ENCODE data around the gene SUPT6H. TPM values are rescaled to one million over a fixed set of nuclear protein-coding genes. Genes with fewer than 3 reads are reported as not detected.
A peak's percentile ranks its signal among the peaks of the same experiment; 100 is the strongest.

Gene SUPT6H
- total and polyA plus RNA-seq, 5 donors = 32.7 to 49.0 (median 45.9) TPM

GRCh38 chr17:28747801-28748750 is 86.1 kb downstream of the SUPT6H start:
- Histone ChIP-seq H3K4me3 (ENCODE audit: low read length) (no peak overlapping the region), H3K27me3 (ENCODE audit: control insufficient read depth, insufficient read depth) (no peaks in the 10 kb centered on the region), H3K27ac (ENCODE audit: low read length) (no peak overlapping the region), H3K4me1 (ENCODE audit: control insufficient read depth, insufficient read depth, low read length) (peaks cover 3% of the 10 kb centered on the region), H3K9me3 (ENCODE audit: control insufficient read depth, low read length) (no peaks in the 10 kb centered on the region)
- ATAC-seq = no peak
- peak in 1 of 3 donors; percentile 57 for DNase-seq
- WGBS = 91% methylated on average over 18 of the region's 18 CpGs
- intact Hi-C loops (cut with DNase I) = no loop called here

- intact Hi-C loops (cut with DNase I) = no loop called here
- ATAC-seq (no peak), DNase-seq (peak in 1 of 3 donors; percentile 54)
- no peaks in the 10 kb centered on the region for H3K27me3 ChIP-seq (ENCODE audit: control insufficient read depth, insufficient read depth)
- peaks cover 3% of the 10 kb centered on the region for H3K4me1 ChIP-seq (ENCODE audit: control insufficient read depth, insufficient read depth, low read length)
- H3K27ac ChIP-seq (ENCODE audit: low read length) = no peak overlapping the region
- no peak overlapping the region for H3K4me3 ChIP-seq (ENCODE audit: low read length)
- WGBS = 63% methylated on average over 18 of the region's 18 CpGs
- no peaks in the 10 kb centered on the region for H3K9me3 ChIP-seq (ENCODE audit: control insufficient read depth, low read length)
These were observed 87.0 kb downstream of the SUPT6H start for GRCh38 chr17:28748852-28749515.

GRCh38 chr17:28749516-28750177 is 87.6 kb downstream of the SUPT6H start:
- peaks cover 3% of the 10 kb centered on the region for H3K4me1 ChIP-seq (ENCODE audit: control insufficient read depth, insufficient read depth, low read length)
- H3K27me3 ChIP-seq (ENCODE audit: control insufficient read depth, insufficient read depth) = no peaks in the 10 kb centered on the region
- intact Hi-C loops (cut with DNase I) = loop anchor here in 2 of 4 donors (2.0 to 10.0 kb wide), 2 partner anchors 23 to 165 kb away; partner anchors contain the start of gene TLCD1 (in 1 of the 2)
- DNase-seq (peak in 1 of 3 donors; percentile 55), ATAC-seq (no peak)
- no peak overlapping the region for H3K27ac ChIP-seq (ENCODE audit: low read length)
- H3K4me3 ChIP-seq (ENCODE audit: low read length) = no peak overlapping the region
- H3K9me3 ChIP-seq (ENCODE audit: control insufficient read depth, low read length) = no peaks in the 10 kb centered on the region
- 57% methylated on average over 11 of the region's 11 CpGs for WGBS

- H3K4me3 ChIP-seq (ENCODE audit: low read length) = no peak overlapping the region
- no peak overlapping the region for H3K27ac ChIP-seq (ENCODE audit: low read length)
- intact Hi-C loops (cut with DNase I) = loop anchor here in 2 of 4 donors (2.0 to 10.0 kb wide), 2 partner anchors 24 to 164 kb away; partner anchors contain the start of gene TLCD1 (in 1 of the 2)
- no peaks in the 10 kb centered on the region for H3K27me3 ChIP-seq (ENCODE audit: control insufficient read depth, insufficient read depth)
- no peaks in the 10 kb centered on the region for H3K9me3 ChIP-seq (ENCODE audit: control insufficient read depth, low read length)
- WGBS = 34% methylated on average over 20 of the region's 20 CpGs
- ATAC-seq (peak; percentile 67 to 78), DNase-seq (peak; percentile 90 to 98 (median 96))
- H3K4me1 ChIP-seq (ENCODE audit: control insufficient read depth, insufficient read depth, low read length) = peaks cover 1% of the 10 kb centered on the region
These were observed 88.4 kb downstream of the SUPT6H start for GRCh38 chr17:28750178-28751047.

GRCh38 chr17:28751600-28752366 is 89.8 kb downstream of the SUPT6H start:
- DNase-seq = no peak
- ATAC-seq = no peak
- H3K4me1 ChIP-seq (ENCODE audit: control insufficient read depth, insufficient read depth, low read length) = peaks cover under 1% of the 10 kb centered on the region
- no peaks in the 10 kb centered on the region for H3K9me3 ChIP-seq (ENCODE audit: control insufficient read depth, low read length)
- intact Hi-C loops (cut with DNase I) = loop anchor here in 2 of 4 donors (2.0 to 10.0 kb wide), 2 partner anchors 25 to 163 kb away; partner anchors contain the start of gene TLCD1 (in 1 of the 2)
- WGBS = 96% methylated on average over 10 of the region's 10 CpGs
- H3K4me3 ChIP-seq (ENCODE audit: low read length) = no peak overlapping the region
- H3K27ac ChIP-seq (ENCODE audit: low read length) = no peak overlapping the region
- no peaks in the 10 kb centered on the region for H3K27me3 ChIP-seq (ENCODE audit: control insufficient read depth, insufficient read depth)

Other genes with a start within 250 kb of the SUPT6H start
- not detected for gene SLC13A2, start 188.6 kb upstream of the SUPT6H start, total RNA-seq
- gene SLC13A2, start 188.6 kb upstream of the SUPT6H start, polyA plus RNA-seq = not detected
- not detected for gene FOXN1, start 155.9 kb upstream of the SUPT6H start, total RNA-seq
- gene FOXN1, start 155.9 kb upstream of the SUPT6H start, polyA plus RNA-seq = not detected
- gene UNC119, start 109.6 kb upstream of the SUPT6H start, total RNA-seq = 10 to 100 TPM; 14.0 to 28.8 (median 21.0) TPM
- gene UNC119, start 109.6 kb upstream of the SUPT6H start, polyA plus RNA-seq = 22.8 TPM
- gene PIGS, start 90.7 kb upstream of the SUPT6H start, total RNA-seq = 10 to 100 TPM; 36.4 to 41.8 (median 40.7) TPM
- 16.6 TPM for gene PIGS, start 90.7 kb upstream of the SUPT6H start, polyA plus RNA-seq
- 100 to 1,000 TPM; 191 to 390 (median 276) TPM for gene ALDOC, start 85.3 kb upstream of the SUPT6H start, total RNA-seq
- gene ALDOC, start 85.3 kb upstream of the SUPT6H start, polyA plus RNA-seq = 283 TPM
- gene SPAG5, start 63.2 kb upstream of the SUPT6H start, total RNA-seq = 1 to 10 TPM in 3 of 4 donors, under 1 TPM in 1; 0.81 to 2.7 (median 2.1) TPM
- gene SPAG5, start 63.2 kb upstream of the SUPT6H start, polyA plus RNA-seq = 1.2 TPM
- 1 to 10 TPM; 2.9 to 4.7 (median 4.3) TPM for gene RSKR, start 48.0 kb upstream of the SUPT6H start, total RNA-seq
- 2.9 TPM for gene RSKR, start 48.0 kb upstream of the SUPT6H start, polyA plus RNA-seq
- gene BLTP2, start 17.0 kb upstream of the SUPT6H start, total RNA-seq = 10 to 100 TPM; 70.6 to 87.3 (median 81.7) TPM
- gene BLTP2, start 17.0 kb upstream of the SUPT6H start, polyA plus RNA-seq = 21.0 TPM
- gene SDF2, start 299 bp upstream of the SUPT6H start, total RNA-seq = 10 to 100 TPM; 29.9 to 36.6 (median 30.4) TPM
- 38.8 TPM for gene SDF2, start 299 bp upstream of the SUPT6H start, polyA plus RNA-seq
- gene PROCA1, start 49.7 kb downstream of the SUPT6H start, total RNA-seq = 1 to 10 TPM; 1.3 to 3.3 (median 2.5) TPM
- gene PROCA1, start 49.7 kb downstream of the SUPT6H start, polyA plus RNA-seq = 2.2 TPM
- gene RAB34, start 55.7 kb downstream of the SUPT6H start, total RNA-seq = 10 to 100 TPM; 56.9 to 62.2 (median 59.8) TPM
- 57.6 TPM for gene RAB34, start 55.7 kb downstream of the SUPT6H start, polyA plus RNA-seq
- 1,000 to 10,000 TPM in 1 of 4 donors, 100 to 1,000 TPM in 3; 939 to 1,151 (median 992) TPM for gene RPL23A, start 57.8 kb downstream of the SUPT6H start, total RNA-seq
- 817 TPM for gene RPL23A, start 57.8 kb downstream of the SUPT6H start, polyA plus RNA-seq
- 1 to 10 TPM; 1.7 to 3.8 (median 2.5) TPM for gene TLCD1, start 64.0 kb downstream of the SUPT6H start, total RNA-seq
- gene TLCD1, start 64.0 kb downstream of the SUPT6H start, polyA plus RNA-seq = 1.5 TPM
- 1 to 10 TPM; 1.0 to 1.6 (median 1.2) TPM for gene NEK8, start 66.6 kb downstream of the SUPT6H start, total RNA-seq
- 0.81 TPM for gene NEK8, start 66.6 kb downstream of the SUPT6H start, polyA plus RNA-seq
- gene TRAF4, start 81.8 kb downstream of the SUPT6H start, total RNA-seq = 1 to 10 TPM; 2.9 to 8.9 (median 4.8) TPM
- gene TRAF4, start 81.8 kb downstream of the SUPT6H start, polyA plus RNA-seq = 4.5 TPM
- gene FAM222B, start 180.6 kb downstream of the SUPT6H start, total RNA-seq = 10 to 100 TPM; 15.3 to 19.6 (median 18.6) TPM
- gene FAM222B, start 180.6 kb downstream of the SUPT6H start, polyA plus RNA-seq = 11.9 TPM
- 10 to 100 TPM; 25.9 to 30.1 (median 28.3) TPM for gene ERAL1, start 192.8 kb downstream of the SUPT6H start, total RNA-seq
- gene ERAL1, start 192.8 kb downstream of the SUPT6H start, polyA plus RNA-seq = 29.3 TPM
- 10 to 100 TPM; 70.5 to 89.4 (median 79.4) TPM for gene FLOT2, start 235.5 kb downstream of the SUPT6H start, total RNA-seq
- 45.1 TPM for gene FLOT2, start 235.5 kb downstream of the SUPT6H start, polyA plus RNA-seq
- gene DHRS13, start 240.9 kb downstream of the SUPT6H start, total RNA-seq = 1 to 10 TPM; 2.1 to 3.3 (median 2.5) TPM
- gene DHRS13, start 240.9 kb downstream of the SUPT6H start, polyA plus RNA-seq = 2.3 TPM

Measured in right cardiac atrium (tissue), 5 donors.